DMS 273 (cell line): ENCODE results near the gene MYLK2.
A peak's percentile ranks its signal among the peaks of the same experiment; 100 is the strongest.

ENCODE experiments used
- DNase-seq: peaks from one replicate; lab custom pipeline; 2025; ENCODE audit not compliant: unreplicated experiment; lab: John Stamatoyannopoulos, UW

Gene MYLK2

DNA sequence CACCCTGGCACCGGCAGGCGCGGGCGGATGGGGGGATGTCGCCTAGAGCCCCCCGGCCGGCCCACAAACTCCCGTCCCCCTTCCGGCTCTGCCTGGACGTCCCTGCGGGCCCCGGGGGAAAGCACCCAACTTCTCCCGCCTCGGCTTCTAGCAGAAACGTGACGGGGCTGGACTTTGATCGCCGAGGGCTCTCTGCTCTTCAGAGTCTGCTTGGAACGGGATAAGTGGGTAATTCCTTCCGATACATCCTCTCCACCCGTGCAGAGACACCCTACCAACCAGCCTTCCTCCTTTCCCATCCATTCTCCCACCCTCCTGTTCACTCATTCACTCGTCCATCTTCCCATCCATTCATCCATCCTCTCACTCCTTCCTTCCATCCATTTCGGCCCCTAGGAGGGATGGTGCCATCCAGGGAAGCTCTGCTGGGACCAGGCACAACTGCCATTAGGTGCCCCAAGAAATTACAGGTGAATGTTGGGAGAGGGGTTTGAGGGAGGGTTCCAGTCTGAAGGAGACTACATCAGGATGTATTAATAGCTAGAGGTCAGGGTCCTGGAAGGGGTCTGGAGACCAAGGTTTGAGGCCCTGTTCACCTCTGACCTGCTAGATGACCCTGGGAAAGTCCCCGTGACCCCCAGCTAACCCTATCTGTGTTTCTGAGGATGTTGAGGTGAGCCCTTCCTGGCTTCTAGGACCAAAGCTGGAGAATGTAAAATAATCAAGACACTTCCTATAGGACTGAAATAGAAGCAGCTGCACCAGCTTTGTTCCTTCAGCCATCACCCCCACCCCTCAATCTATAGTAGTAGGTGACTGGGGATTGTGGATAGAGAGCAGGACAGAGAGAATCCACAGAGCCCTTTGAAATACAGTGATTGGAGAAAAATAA is 51.8 kb downstream of the MYLK2 start:
- DNase-seq: no peak

DNA sequence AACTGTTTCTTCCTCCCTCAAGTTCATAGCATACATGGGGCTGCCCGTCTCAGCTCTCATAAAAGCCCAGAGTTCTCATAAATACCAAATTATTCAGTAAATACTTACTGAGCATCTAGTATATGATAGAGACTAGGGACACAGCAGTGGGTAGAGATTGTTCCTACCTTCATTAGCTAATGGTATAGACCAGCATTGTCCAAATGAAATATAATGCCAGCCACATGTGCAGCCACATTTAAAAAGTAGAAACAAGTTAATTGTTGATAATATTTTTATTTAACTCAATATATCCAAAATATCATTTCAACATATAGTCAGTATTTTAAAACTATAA is 52.4 kb downstream of the MYLK2 start:
- DNase-seq: no peak

DNA sequence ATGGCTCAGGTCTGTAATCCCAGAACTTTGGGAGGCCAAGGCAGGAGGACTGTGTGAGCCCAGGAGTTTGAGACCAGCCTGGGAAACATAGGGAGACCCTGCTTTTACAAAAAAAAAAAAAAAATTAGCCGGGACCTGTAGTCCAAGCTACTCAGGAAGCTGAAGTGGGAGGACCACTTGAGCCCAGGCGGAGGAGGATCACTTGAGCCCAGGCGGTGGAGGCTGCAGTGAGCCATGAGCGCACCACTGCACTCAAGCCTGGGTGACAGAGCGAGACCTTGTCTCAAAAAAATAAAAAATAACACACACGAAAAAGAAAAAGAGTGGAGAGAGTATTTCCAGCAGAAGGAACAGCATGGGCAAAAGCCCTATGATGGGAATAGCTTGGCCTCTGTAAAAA is 53.2 kb downstream of the MYLK2 start:
- DNase-seq: no peak

DNA sequence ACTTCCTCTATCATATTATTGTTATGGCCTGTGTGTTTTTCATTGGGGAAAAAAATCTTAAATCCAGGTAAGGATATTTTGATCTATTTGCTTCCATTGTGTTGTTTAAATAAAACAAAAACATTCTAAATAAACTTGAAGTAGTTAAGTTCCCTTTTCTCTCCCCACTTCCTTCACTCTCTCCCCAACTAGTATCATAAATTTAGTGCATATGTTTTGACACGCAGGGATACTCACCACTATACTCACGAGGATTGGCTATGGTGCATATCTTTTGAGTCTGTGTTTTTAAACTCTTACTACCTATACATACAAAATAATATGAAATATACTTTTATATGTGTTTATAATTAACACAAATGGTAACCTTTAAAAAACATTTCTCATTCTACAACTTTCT is 56.5 kb downstream of the MYLK2 start:
- DNase-seq: no peak

DNA sequence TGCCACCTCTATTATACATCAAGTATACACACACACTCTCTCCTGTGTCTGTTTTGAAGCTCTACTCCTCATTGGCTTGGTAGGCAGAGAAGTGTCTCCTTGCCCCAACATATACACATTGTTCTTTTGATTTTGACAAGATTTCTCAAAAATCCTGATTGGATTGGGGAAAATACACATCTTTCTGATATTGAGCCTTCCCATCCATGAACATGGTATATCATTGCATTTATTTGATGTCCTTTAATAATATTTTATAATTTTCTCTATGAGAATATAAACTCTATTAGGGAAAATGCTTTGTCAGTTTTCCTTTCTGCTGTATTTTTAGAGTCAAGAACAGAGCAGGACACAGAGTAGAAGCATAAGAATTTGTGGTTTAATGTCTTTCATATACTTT is 58.5 kb downstream of the MYLK2 start:
- no peak for DNase-seq

DNA sequence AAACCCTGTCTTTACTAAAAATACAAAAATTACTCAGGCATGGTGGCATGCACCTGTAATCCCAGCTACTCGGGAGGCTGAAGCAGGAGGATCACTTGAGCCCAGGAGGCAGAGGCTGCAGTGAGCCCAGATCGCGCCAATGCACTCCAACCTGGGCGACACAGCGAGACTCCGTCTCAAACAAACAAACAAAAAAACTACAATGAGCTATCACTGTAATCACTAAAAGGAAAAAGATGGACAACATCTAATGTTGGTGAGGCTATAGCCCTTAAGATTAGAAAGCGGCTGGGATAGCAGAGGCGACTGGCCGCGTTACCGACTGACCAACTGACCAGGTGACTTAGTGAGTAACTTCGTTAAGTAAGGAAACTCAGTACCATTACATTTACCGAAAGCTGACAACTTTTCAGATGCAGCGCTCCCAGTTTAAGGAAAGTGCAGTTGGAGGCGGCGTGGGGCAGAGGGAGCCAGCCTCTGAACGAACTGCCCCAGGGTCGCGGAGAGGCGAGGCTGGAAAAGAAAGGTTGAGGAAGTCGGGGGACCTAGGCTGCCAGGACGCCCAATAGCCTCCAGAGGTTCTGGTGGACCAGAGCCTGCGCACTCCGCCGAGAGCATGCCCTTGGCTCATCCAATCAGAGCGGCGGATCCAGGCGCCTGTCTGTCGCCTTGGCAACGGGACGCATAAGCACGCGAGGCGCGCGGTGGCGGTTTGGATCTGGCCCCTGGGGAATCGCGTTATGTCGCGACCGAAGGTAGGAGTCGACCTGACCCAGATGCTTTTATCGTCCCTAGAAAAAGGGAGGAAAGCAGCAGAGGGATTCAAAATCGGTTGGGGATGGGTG is 60.2 kb downstream of the MYLK2 start:
- DNase-seq: peak; percentile 98

DNA sequence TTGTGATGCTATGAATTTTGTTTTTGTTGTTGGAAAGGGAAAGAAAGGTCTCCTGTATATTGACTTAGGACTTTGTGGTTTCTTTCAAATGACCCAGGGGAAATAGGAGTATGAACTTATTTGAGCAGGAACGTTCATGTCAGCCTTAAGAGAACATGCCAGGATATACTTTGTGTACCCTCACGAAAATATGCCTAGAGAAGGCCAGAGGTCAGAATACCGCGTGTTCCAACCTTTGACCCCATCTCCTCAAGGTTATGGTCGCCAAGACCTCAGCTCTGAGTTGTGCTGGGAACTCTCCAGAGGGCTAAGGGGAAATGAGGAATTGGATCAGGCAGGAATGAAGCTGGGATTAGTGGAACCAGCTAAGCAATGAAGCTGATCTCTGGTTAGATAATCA is 62.8 kb downstream of the MYLK2 start:
- no peak for DNase-seq

DNA sequence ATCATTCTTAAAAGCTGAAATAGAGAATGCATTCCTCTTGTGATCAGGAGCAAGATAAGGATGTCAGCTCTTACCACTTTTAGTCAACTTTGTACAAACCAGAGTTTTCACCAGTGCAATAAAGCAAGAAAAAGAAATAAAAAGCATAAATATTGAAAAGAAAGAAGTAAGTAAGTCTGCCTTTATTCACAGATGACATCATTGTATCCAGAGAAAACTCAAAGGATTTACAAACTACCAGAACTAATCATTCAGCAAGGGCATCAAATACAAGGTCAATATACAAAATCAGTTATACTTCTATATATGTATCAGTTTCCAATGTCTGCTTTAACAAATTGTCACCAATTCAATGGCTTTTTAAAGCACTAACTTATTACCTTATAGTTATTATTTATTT is 64.7 kb downstream of the MYLK2 start:
- no peak for DNase-seq
